ENCODE results near the gene KCNN1. TPM values are rescaled to one million over a fixed set of nuclear protein-coding genes. Genes with fewer than 3 reads are reported as not detected.

Gene KCNN1
- total RNA-seq, 1 donor: not detected

- no peak overlapping the region for H3K4me3 ChIP-seq (ENCODE audit: low read depth, low read length)
Measured at GRCh38 chr19:17948931-17949930, 17.7 kb upstream of the KCNN1 start.

GRCh38 chr19:17949956-17950309, 17.0 kb upstream of the KCNN1 start:
- no peak for DNase-seq (ENCODE audit: low read depth)
- no peak for TF ChIP-seq CTCF (IDR thresholded peaks at IDR 0.05; ENCODE audit: insufficient read depth, low read length)
- no peak overlapping the region for H3K4me3 ChIP-seq (ENCODE audit: low read depth, low read length)

More at GRCh38 chr19:17948931-17949930, 17.7 kb upstream of the KCNN1 start:
- DNase-seq (ENCODE audit: low read depth): no peak
- TF ChIP-seq CTCF (IDR thresholded peaks at IDR 0.05; ENCODE audit: insufficient read depth, low read length): no peak

- H3K4me3 ChIP-seq (ENCODE audit: low read depth, low read length): no peak overlapping the region
- no peak for DNase-seq (ENCODE audit: low read depth)
- no peak for TF ChIP-seq CTCF (IDR thresholded peaks at IDR 0.05; ENCODE audit: insufficient read depth, low read length)
Measured at GRCh38 chr19:17950310-17951156, 16.4 kb upstream of the KCNN1 start.

- TF ChIP-seq CTCF (IDR thresholded peaks at IDR 0.05; ENCODE audit: insufficient read depth, low read length): no peak
- no peak overlapping the region for H3K4me3 ChIP-seq (ENCODE audit: low read depth, low read length)
- no peak for DNase-seq (ENCODE audit: low read depth)
Measured at GRCh38 chr19:17951157-17951989, 15.5 kb upstream of the KCNN1 start.

GRCh38 chr19:17951990-17952976, 14.6 kb upstream of the KCNN1 start:
- H3K4me3 ChIP-seq (ENCODE audit: low read depth, low read length): no peak overlapping the region
- DNase-seq (ENCODE audit: low read depth): no peak
- TF ChIP-seq CTCF (IDR thresholded peaks at IDR 0.05; ENCODE audit: insufficient read depth, low read length): no peak

Data from fibroblast of the aortic adventitia (primary cell).